GM18526 (cell line): ENCODE results near the gene RAPGEF2.

Source experiments
- POLR2A ChIP-seq: IDR thresholded peaks from 3 replicates; pipeline ENCODE4 v1.6.1; 2011; ENCODE audit not compliant: insufficient read length; ENCODE audit errors: extremely low read depth

The RAPGEF2 gene

GRCh38 chr4:159308566-159309340, 205.9 kb downstream of the RAPGEF2 start:
- no peak for TF ChIP-seq POLR2A

- TF ChIP-seq POLR2A: no peak
Measured at GRCh38 chr4:159312236-159312635, 209.4 kb downstream of the RAPGEF2 start.

- TF ChIP-seq POLR2A: no peak
Measured at GRCh38 chr4:159317203-159317602, 214.3 kb downstream of the RAPGEF2 start.

- no peak for TF ChIP-seq POLR2A
Measured at GRCh38 chr4:159319027-159319426, 216.1 kb downstream of the RAPGEF2 start.

- no peak for TF ChIP-seq POLR2A
Measured at GRCh38 chr4:159326480-159326879, 223.6 kb downstream of the RAPGEF2 start.

GRCh38 chr4:159328766-159329165, 225.9 kb downstream of the RAPGEF2 start:
- no peak for TF ChIP-seq POLR2A

GRCh38 chr4:159334461-159334860, 231.6 kb downstream of the RAPGEF2 start:
- no peak for TF ChIP-seq POLR2A

GRCh38 chr4:159337041-159337440, 234.2 kb downstream of the RAPGEF2 start:
- no peak for TF ChIP-seq POLR2A

- TF ChIP-seq POLR2A: no peak
Measured at GRCh38 chr4:159341522-159341921, 238.6 kb downstream of the RAPGEF2 start.

GRCh38 chr4:159342374-159342773, 239.5 kb downstream of the RAPGEF2 start:
- no peak for TF ChIP-seq POLR2A

- no peak for TF ChIP-seq POLR2A
Measured at GRCh38 chr4:159343116-159343515, 240.2 kb downstream of the RAPGEF2 start.

GRCh38 chr4:159344877-159345276, 242.0 kb downstream of the RAPGEF2 start:
- TF ChIP-seq POLR2A: no peak

- no peak for TF ChIP-seq POLR2A
Measured at GRCh38 chr4:159346681-159347080, 243.8 kb downstream of the RAPGEF2 start.

GRCh38 chr4:159347813-159348212, 244.9 kb downstream of the RAPGEF2 start:
- TF ChIP-seq POLR2A: no peak

- no peak for TF ChIP-seq POLR2A
Measured at GRCh38 chr4:159349332-159349731, 246.5 kb downstream of the RAPGEF2 start.

GRCh38 chr4:159352609-159353008, 249.7 kb downstream of the RAPGEF2 start:
- no peak for TF ChIP-seq POLR2A
